Breast epithelium (tissue), 3 donors: ENCODE data around the gene BHLHE41.

Experiments
- POLR2A ChIP-seq: fragments of 450-650 bp; IDR thresholded peaks from one replicate; pipeline ENCODE4 v1.6.1; 2016; ENCODE audit warnings: antibody characterized with exemption, mild to moderate bottlenecking, moderate library complexity
- TF ChIP-seq, protein P1 (sequence below), 3 donors: fragments of 450-650 bp; IDR thresholded peaks; one replicate each; pipeline ENCODE4 v1.5.1; 2016 to 2017; ENCODE audit warnings: antibody characterized with exemption in 3 of 3, mild to moderate bottlenecking in 3 of 3, moderate library complexity in 3 of 3

DNA sequence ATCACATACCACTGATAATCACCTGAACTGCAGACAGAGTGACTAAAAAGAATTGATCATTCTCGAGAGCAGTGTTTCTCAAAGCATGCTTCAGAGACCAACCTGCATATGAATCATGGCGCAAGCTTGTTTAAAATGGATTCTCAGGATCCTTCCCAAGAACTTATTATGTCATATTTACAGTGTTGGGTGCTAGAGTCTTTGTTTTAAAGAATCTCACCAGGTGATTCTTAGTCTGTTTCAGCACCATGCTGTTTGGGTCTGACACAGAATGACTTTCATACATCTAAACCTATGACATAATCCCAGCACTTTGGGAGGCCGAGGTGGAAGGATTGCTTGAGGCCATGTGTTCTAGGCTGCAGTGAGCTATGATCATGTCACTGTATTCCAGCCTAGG, 39.3 kb upstream of the BHLHE41 start:
- TF ChIP-seq POLR2A: no peak
- TF ChIP-seq, protein P1, sequence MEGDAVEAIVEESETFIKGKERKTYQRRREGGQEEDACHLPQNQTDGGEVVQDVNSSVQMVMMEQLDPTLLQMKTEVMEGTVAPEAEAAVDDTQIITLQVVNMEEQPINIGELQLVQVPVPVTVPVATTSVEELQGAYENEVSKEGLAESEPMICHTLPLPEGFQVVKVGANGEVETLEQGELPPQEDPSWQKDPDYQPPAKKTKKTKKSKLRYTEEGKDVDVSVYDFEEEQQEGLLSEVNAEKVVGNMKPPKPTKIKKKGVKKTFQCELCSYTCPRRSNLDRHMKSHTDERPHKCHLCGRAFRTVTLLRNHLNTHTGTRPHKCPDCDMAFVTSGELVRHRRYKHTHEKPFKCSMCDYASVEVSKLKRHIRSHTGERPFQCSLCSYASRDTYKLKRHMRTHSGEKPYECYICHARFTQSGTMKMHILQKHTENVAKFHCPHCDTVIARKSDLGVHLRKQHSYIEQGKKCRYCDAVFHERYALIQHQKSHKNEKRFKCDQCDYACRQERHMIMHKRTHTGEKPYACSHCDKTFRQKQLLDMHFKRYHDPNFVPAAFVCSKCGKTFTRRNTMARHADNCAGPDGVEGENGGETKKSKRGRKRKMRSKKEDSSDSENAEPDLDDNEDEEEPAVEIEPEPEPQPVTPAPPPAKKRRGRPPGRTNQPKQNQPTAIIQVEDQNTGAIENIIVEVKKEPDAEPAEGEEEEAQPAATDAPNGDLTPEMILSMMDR (IDR thresholded peaks at IDR 0.05): no peak
